Heart right ventricle (tissue), 16 donors: ENCODE measurements around the gene CLCNKA. TPM values are rescaled to one million over a fixed set of nuclear protein-coding genes. Genes with fewer than 3 reads are reported as not detected.

Experiments used
- ATAC-seq, 8 donors: fragments of 200-7000 bp; cut with Tn5 transposase; one replicate each; pipeline ENCODE4 v1.9.1; 2020; ENCODE audit warnings: mild to moderate bottlenecking in 8 of 8, moderate library complexity in 8 of 8, moderate number of reproducible peaks in 1 of 8
- DNase-seq, 2 donors: peaks; one replicate each; pipeline ENCODE4 v3.0.0-alpha.2; 2020
- H3K27ac ChIP-seq, 10 donors: fragments of 200-600 bp; sonication (generic) in 2 of 10; one replicate each; pipeline versions ENCODE4 v1.5.0 to v1.8.0; 2020 to 2022; ENCODE audit warnings: mild to moderate bottlenecking in 3 of 10
- H3K27me3 ChIP-seq, 7 donors: fragments of 200-600 bp; one replicate each; pipeline ENCODE4 v1.8.0; 2021 to 2022; ENCODE audit warnings: mild to moderate bottlenecking in 2 of 7
- H3K36me3 ChIP-seq, 9 donors: fragments of 200-600 bp; sonication (generic) in 1 of 9; one replicate each; pipeline versions ENCODE4 v1.5.0 to v1.8.0; 2020 to 2022; ENCODE audit warnings: mild to moderate bottlenecking in 2 of 9
- H3K4me1 ChIP-seq, 9 donors: fragments of 200-600 bp; sonication (generic) in 1 of 9; one replicate each; pipeline versions ENCODE4 v1.5.0 to v1.8.0; 2020 to 2022; ENCODE audit warnings: mild to moderate bottlenecking in 4 of 9
- H3K4me3 ChIP-seq, 10 donors: fragments of 200-600 bp; sonication (generic) in 2 of 10; one replicate each; pipeline versions ENCODE4 v1.5.0 to v1.8.0; 2020 to 2022; ENCODE audit warnings: mild to moderate bottlenecking in 7 of 10, moderate library complexity in 2 of 10
- H3K9me3 ChIP-seq, 11 donors: fragments of 200-600 bp in 10 of 11; sonication (generic) in 2 of 11; one replicate each; pipeline versions ENCODE4 v1.5.0 to v1.8.0; 2013 to 2022; ENCODE audit warnings: mild to moderate bottlenecking in 2 of 11, control low read depth in 1 of 11, moderate library complexity in 1 of 11
- WGBS, 2 donors: extraction: QIAGEN DNeasy Blood & Tissue Kit; methylation state at CpG; one replicate each; pipeline ENCODE4 v1.1.7; 2013; ENCODE audit warnings: inconsistent platforms in 1 of 2; 5-methylcytosine and 5-hydroxymethylcytosine counted together
- intact Hi-C, 10 donors: fragments of 100-400 bp; cut with DNase I; formaldehyde crosslinking; loops; one replicate each; pipeline versions ENCODE4 v1.11.1 to v1.14.2; 2022
- polyA plus RNA-seq, 2 donors: library from polyadenylated mRNA; stranded (reverse); fragments of 200-250 nt; gene quantifications; one replicate each; pipeline ENCODE4 v1.2.3, GENCODE V29; 2013
- total RNA-seq, 10 donors: library from RNA; stranded (reverse); fragmentation: NEBNext Ultra II Directional in 3 of 10; extraction: Animal tissue kit (Norgen Biotek cat#: 25700) in 3 of 10; gene quantifications; one replicate each; pipeline versions ENCODE4 v1.2.1 to v1.2.4, GENCODE V29; 2021 to 2023
- TF ChIP-seq, protein P1 (sequence below), 9 donors: fragments of 200-600 bp; sonication (generic) in 2 of 9; IDR thresholded peaks; one replicate each; pipeline versions ENCODE4 v1.5.0 to v1.8.0; 2021 to 2022; ENCODE audit warnings: antibody characterized with exemption in 9 of 9, mild to moderate bottlenecking in 5 of 9, moderate library complexity in 1 of 9
- donor health status: Arrhythmogenic right ventricular cardiomyopathy.
- donor health status: ischemic (EF 13 %, LVEDD 7.1; RV severe dilation, severe dysfunction).
- donor health status: healthy with polysubstance abuse.
- donor health status: DM: no; HTN: yes; CAD: no.
- donor health status: DM: no; HTN: no; CAD: no.
- donor health status: ischemic (EF 25% LVEDD 6.9; RV normal size, moderate dysfunction).
- donor health status: ischemic (EF 25% LVEDD 5.7; RV mildly dilated, moderate dysfunction).
- donor health status: healthy.
- donor health status: DM: yes; HTN: yes; CAD: no.
- donor health status: Ischemic cardiomyopathy.
- donor health status: ischemic (EF 35%, LVEDD 5.7; RV mildly dilated, moderate dysfunction).
- donor health status: nonischemic (EF 11% LVEDD 7.7; RV severe dilation, severe dysfunction).
- donor health status: DM: yes; HTN: yes; CAD: no.
- donor health status: PGD.
- donor health status: ischemic (EF 29% LVEDD 5.4; RV normal size, mild dysfunction).
- donor health status: nonischemic (EF 23%, LVEDD 6.1; RV moderate dilation, normal function).

Gene CLCNKA
- total and polyA plus RNA-seq, 12 donors, result 0.19 to 1.0 (median 0.35) TPM; not detected in 1

- H3K4me3 ChIP-seq, result no peak overlapping the region
- ATAC-seq (no peak), DNase-seq (no peak)
- no peaks in the 10 kb centered on the region for H3K36me3 ChIP-seq
- no peak overlapping the region for H3K27ac ChIP-seq
- WGBS, 2 donors, result 80 to 86% methylated on average over 5 of the region's 5 CpGs
- H3K9me3 ChIP-seq, result no peaks in the 10 kb centered on the region
- TF ChIP-seq, protein P1, sequence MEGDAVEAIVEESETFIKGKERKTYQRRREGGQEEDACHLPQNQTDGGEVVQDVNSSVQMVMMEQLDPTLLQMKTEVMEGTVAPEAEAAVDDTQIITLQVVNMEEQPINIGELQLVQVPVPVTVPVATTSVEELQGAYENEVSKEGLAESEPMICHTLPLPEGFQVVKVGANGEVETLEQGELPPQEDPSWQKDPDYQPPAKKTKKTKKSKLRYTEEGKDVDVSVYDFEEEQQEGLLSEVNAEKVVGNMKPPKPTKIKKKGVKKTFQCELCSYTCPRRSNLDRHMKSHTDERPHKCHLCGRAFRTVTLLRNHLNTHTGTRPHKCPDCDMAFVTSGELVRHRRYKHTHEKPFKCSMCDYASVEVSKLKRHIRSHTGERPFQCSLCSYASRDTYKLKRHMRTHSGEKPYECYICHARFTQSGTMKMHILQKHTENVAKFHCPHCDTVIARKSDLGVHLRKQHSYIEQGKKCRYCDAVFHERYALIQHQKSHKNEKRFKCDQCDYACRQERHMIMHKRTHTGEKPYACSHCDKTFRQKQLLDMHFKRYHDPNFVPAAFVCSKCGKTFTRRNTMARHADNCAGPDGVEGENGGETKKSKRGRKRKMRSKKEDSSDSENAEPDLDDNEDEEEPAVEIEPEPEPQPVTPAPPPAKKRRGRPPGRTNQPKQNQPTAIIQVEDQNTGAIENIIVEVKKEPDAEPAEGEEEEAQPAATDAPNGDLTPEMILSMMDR (IDR thresholded peaks at IDR 0.05), result no peak
- peaks cover 9 to 50% (median 35%) of the 10 kb centered on the region in 9 donors for H3K4me1 ChIP-seq
- intact Hi-C loops, result loop anchor here in 3 of 10 donors (5.0 to 10.0 kb wide), 2 partner anchors 291 to 293 kb away; partner anchors contain the start of gene SZRD1 (in 3 of the 3)
- H3K27me3 ChIP-seq, result peaks cover 0 to 35% (median 6%) of the 10 kb centered on the region in 7 donors
Measured at GRCh38 chr1:16074217-16074616, 52.4 kb downstream of the CLCNKA start.

GRCh38 chr1:16075337-16076030 lies 53.6 kb downstream of the CLCNKA start:
- Histone ChIP-seq H3K36me3 (no peaks in the 10 kb centered on the region), H3K4me1 (peaks cover 9 to 53% (median 37%) of the 10 kb centered on the region in 9 donors), H3K27me3 (peaks cover 0 to 35% (median 6%) of the 10 kb centered on the region in 7 donors), H3K27ac (peak overlapping the region in 3 of 10 donors; percentile 31 to 65 (median 58)), H3K9me3 (no peaks in the 10 kb centered on the region), H3K4me3 (no peak overlapping the region)
- TF ChIP-seq, protein P1 (IDR thresholded peaks at IDR 0.05), result no peak
- ATAC-seq (peak in 4 of 8 donors; percentile 20 to 41 (median 30)), DNase-seq (peak; percentile 50 to 67)
- 61 to 66% methylated on average over 11 of the region's 11 CpGs for WGBS, 2 donors
- intact Hi-C loops, result loop anchor here in 8 of 10 donors (5.0 to 10.0 kb wide), 5 partner anchors 112 to 292 kb away; partner anchors contain the start of gene SZRD1 (in 3 of the 8)

GRCh38 chr1:16076031-16076864 lies 54.4 kb downstream of the CLCNKA start:
- TF ChIP-seq, protein P1 (IDR thresholded peaks at IDR 0.05), result no peak
- Histone ChIP-seq H3K4me3 (no peak overlapping the region), H3K27me3 (peaks cover 0 to 35% (median 6%) of the 10 kb centered on the region in 7 donors), H3K27ac (peak overlapping the region in 9 of 10 donors; percentile 9 to 65 (median 36)), H3K36me3 (no peaks in the 10 kb centered on the region), H3K4me1 (peaks cover 9 to 53% (median 37%) of the 10 kb centered on the region in 9 donors), H3K9me3 (no peaks in the 10 kb centered on the region)
- ATAC-seq, result peak in 4 of 8 donors; percentile 9 to 41 (median 30)
- 72 to 82% methylated on average over 14 of the region's 14 CpGs for WGBS, 2 donors
- peak; percentile 37 to 51 for DNase-seq
- intact Hi-C loops, result loop anchor here in 8 of 10 donors (5.0 to 10.0 kb wide), 5 partner anchors 111 to 291 kb away; partner anchors contain the start of gene SZRD1 (in 3 of the 8)

DNA sequence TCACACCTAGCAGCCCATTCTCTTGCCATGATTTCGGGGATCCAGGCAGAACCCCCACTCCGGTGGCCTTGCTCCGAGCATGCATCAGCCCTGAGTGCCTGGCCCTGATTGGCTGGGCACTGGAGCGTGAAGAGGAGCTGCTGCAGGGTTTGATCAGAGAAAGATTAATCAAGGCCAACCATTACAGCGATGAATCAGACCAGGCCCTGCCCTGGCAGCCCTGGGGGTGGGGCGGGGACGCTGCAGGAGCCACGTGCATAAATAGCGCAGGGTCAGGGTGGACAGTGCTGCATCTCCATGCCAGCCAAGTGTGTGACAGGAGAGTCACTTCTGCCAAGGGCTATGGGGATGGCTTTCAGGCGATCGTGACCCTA lies 55.0 kb downstream of the CLCNKA start:
- TF ChIP-seq, protein P1 (IDR thresholded peaks at IDR 0.05), result no peak
- H3K9me3 ChIP-seq, result no peaks in the 10 kb centered on the region
- ATAC-seq (peak in 7 of 8 donors; percentile 10 to 49 (median 32)), DNase-seq (peak; percentile 42)
- intact Hi-C loops, result loop anchor here in 8 of 10 donors (5.0 to 10.0 kb wide), 5 partner anchors 110 to 290 kb away; partner anchors contain the start of gene SZRD1 (in 3 of the 8)
- H3K27me3 ChIP-seq, result peaks cover 0 to 30% (median 6%) of the 10 kb centered on the region in 7 donors
- 65 to 67% methylated on average over 11 of the region's 11 CpGs for WGBS, 2 donors
- H3K4me1 ChIP-seq, result peaks cover 9 to 57% (median 40%) of the 10 kb centered on the region in 9 donors
- H3K4me3 ChIP-seq, result no peak overlapping the region
- H3K36me3 ChIP-seq, result no peaks in the 10 kb centered on the region
- H3K27ac ChIP-seq, result peak overlapping the region in 9 of 10 donors; percentile 9 to 65 (median 36)
